NCI-H187 treated with DMSO at 0.1 percent for 48 hours (cell line): ENCODE results near the gene NHS.

ENCODE experiments used
- DNase-seq: peaks from one replicate; lab custom pipeline; 2025; lab: John Stamatoyannopoulos, UW

The NHS gene

DNA sequence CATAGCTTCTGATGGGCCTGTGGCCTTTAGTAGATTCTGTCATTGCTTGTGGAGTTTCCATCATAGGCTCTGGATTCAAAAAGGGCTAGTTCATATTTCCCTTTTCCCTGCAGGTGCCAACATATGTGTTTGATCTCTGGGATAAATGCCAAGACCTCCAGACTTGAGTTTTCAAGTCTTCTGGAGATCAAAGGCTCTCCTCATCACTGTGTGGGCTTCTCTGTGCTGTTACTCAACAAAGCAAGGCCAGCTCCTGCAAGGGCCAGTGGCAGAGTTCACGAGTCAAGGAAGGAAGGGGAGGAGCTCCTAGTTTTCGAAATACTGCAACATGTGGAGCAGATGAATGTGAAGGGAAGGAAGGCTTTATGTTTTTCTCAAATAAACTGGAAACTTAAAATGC is 299.6 kb downstream of the NHS start:
- no peak for DNase-seq

DNA sequence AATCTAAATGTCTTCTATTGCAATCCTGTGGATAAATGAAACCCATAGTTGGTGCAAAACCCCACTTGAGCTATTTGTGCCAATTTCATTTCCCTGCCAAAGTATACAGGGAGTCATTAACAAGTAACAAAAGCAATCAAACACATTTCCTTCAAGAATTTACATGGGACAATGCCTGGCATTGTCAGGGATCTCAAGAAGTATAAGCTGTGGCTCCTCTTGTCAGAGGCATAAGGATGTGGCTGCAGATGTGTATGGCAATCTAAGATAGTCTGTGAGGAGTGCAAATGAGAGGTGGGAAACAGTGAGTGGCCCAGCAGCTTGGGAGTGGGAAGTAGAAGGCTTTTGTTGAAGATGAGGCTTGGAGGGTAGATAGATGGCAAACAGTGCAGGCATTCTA is 304.3 kb downstream of the NHS start:
- DNase-seq: no peak

DNA sequence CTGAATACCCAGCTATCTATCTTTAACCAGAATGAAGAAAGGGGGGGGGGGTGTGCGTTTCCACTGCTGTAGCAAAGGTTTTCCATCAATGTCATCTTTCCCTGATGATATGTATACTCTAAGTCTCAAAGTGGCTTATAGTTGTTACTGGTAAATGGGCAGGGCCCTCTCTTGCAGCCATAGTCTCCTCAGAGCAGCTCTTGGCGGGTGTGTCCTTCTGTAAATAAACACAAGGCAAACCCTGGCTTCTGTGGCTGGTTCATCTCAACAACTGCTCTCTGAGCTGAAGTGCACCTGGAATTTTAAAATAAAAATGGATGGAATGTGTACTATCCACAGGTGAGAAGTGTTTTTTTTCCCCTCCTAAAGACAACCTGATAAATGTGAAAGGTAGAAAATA is 304.8 kb downstream of the NHS start:
- peak; percentile 56 for DNase-seq

DNA sequence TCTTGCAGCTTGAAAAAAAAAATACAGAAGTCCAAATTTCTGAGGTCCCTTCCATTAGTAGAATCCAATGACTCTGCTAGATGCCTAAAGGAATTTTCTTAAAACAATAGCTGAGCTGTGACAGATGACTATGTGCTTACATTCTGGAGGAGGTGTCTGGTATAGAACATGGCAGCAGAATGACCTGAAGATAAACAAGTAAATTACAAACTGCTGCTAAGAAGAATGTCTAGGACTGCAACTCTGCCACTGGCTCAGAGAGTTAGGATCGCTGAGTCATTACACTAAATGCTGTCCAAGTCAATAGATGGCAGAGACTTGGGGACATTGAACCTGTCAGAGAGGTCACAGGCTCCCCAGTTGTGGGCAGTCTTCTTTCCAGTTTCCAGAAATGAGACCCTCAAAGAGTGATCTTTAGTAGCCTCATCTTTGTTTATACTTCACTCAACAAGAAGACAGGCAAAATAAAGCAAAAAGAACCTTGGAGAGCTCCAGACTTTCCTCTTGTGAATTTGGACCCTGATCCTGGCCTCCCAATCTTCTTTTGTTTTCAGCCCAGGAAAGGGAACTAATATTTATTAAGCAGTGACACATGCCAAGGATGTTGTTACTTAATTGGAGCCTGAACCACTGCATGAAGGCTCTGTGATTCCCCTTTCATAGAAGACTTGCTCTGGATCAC is 305.9 kb downstream of the NHS start:
- no peak for DNase-seq

DNA sequence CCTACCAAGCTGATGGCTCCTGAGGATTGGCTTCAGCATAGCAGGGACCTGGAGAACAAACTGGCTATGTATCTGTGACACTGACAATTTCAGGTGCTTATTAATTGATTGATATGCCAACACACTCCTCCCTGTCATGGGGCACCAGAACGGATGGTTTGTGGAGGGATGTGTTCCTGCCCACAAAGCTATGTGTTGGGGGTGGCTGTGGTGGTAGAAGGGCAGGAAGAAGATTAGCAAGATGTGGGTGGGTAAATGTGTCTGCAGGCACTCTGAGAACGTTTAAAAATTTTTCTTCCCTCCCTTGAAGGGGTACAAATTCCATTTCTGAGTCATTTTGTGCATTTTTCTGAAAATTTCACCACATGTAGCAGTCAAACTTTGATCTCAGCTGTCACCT is 307.3 kb downstream of the NHS start:
- DNase-seq: no peak

DNA sequence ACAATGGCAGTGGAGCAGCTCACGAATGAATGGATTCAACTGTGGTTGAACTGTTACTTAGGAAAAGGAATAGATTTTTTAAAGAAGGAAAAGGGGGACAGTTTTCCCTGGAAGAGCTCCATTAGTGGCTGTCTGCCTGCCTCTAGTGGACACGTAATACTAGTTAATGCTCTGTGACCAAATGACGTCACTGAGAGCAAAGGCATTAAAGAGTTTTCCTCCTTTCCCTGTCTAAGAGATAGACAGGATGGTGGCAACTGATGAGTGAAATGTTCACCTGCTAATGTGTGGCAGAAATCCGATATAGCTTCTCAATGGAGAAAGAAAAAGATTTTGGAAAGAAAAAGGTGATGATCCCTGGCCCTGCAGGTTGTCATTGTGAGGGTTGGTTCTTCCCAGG is 310.0 kb downstream of the NHS start:
- DNase-seq: no peak

DNA sequence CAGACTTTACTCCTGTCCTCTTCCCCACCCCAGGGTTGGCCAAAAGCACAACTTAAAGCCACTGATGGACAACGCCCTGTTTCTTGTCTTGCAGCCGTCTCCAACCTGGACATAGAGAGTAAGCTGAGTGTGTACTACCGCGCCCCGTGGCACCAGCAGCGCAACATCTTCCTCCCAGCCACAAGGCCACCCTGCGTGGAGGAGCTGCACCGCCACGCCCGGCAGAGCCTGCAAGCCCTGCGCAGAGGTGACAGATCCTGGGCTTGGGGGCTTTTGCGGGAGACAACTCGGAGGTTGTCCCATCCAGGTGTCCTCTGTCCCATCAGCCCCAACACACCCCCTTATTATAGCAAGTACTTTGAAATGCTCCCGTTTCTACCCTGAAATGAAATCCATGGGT is 312.6 kb downstream of the NHS start:
- no peak for DNase-seq

DNA sequence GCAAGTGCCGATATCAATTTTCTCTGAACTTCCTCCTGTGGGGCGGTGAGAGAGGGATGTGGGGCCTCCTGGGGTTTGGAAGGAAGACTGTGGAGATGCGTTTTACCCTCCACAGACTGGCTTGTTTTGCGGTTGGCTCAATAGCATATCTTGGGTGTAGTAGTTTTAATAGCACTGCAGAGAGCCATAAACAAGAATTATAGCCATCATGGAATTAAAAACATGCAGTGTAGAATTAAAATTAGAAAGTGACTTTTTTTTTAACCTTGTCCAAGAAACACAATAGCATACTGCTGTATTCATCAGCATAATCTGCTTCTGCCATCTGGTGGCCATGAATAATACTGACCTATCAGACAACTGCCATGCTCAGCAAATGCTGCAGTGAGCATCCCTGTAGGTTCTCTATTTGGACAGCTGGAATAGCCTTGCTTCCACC is 315.0 kb downstream of the NHS start:
- no peak for DNase-seq

DNA sequence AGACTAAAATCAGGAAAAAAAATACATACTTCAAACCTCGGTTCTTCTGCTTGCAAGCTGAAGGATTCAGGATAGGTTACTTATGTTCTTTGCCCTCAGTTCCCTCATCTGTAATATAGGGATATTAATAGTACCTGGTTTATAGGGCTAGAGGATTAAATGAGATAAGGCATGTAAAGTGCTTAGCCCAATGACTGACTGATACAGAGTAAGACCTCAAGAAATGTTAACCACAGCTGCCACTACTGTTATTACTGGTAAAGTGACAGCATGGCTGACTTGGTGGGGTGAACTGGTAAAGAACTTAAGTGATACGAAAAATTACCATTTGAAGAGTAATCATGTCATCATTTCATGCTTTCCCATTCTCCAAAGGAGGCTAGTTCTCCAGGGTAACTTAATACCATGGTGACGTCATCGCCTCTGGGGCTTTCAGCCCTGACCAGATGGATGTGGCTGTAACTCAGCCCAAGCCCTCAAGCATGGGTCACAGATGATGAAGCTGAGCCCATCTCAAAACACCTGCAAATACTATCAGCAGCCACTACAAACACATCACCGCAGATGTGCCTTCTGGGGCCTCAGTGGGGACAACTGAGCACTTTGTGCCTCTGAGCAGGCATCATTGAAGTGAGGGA is 317.8 kb downstream of the NHS start:
- peak; percentile 61 for DNase-seq

DNA sequence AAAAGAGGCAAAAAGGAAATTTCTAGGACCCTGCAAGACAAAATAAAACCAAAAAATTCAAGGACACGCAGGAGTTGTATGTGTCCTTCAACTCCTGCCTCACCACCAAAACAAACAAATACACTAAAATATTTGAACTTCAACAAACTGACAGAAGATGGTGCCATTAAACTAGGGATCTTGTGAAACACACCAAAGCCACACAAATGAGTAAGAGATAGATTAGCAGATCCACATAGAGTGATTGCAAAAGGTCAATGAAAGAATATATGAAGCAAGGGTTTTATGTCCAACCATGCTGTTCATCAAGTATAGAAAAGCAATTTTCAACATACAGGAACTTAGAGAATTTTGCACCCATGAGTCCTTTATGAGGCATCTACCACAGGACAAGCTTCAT is 322.2 kb downstream of the NHS start:
- DNase-seq: no peak

DNA sequence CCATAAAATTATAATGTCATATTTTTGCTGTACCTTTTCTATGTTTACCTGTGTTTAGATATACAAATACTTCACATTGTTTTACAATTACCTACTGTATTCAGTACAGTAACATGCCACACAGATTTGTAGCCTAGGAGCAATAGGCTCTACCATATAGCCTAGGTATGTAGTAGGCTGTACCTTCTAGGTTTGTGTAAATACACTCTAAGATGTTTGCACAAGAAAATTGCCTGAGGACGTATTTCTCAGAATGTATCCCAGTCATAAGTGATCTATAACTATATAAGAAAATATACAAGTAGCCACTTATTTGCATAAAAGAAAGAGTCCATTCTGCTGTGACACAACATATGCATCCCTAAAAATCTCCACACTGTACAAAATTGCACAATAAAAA is 326.0 kb downstream of the NHS start:
- no peak for DNase-seq

DNA sequence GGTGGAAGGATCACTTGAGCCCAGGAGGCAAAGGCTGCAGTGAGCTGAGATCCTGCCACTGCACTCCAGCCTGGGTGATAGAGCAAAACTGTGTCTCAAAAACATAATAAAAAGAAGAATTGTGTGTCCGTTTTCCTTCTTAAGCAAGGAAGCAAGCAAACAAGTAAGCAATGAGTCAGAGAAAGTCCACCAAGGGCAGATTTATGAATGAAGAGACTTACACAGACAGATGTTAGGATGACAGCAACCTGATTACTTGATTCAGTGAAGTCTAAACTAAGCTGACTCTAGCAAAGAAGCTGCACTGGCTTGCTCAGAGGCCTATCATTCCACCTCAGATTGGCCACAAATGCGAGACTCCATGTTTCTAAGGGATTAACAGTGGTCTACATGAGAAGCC is 328.2 kb downstream of the NHS start:
- no peak for DNase-seq

DNA sequence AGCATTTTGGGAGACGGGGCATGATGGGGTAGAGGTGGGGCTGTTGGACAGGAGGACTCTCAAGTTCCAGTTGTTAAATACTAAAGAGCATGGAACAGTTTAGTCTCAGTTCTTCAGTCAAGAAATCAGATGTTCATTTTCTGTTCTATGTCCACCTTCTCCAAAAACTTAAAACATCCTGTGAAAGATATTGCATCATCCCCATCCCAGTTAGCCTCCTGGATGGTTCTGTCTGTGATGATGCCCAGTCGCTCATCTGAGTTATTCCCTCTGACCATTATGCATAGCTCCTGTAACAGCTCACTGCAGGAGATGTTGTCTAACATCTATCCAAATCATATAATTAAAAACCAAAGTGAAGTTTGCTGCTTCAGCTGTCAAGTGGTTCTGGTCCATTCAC is 330.2 kb downstream of the NHS start:
- no peak for DNase-seq

DNA sequence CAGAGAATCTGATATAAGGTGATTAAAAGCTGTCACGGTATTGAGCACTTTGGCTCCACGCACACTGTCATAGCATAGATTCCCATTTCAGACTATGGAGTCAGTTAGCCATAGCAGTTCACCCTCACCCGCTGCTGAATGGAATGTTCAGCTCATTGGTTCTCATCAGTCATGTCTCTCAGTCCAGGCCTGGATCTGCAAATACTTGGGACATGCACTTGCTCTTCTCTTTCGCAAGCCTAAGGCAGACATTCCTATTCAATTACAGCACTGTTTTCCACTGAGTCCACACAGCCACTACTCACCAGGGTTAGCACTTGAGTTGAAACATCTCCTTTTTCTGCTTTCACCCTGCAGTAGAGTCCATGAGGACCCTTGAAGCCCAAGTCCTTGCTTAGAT is 331.7 kb downstream of the NHS start:
- no peak for DNase-seq

DNA sequence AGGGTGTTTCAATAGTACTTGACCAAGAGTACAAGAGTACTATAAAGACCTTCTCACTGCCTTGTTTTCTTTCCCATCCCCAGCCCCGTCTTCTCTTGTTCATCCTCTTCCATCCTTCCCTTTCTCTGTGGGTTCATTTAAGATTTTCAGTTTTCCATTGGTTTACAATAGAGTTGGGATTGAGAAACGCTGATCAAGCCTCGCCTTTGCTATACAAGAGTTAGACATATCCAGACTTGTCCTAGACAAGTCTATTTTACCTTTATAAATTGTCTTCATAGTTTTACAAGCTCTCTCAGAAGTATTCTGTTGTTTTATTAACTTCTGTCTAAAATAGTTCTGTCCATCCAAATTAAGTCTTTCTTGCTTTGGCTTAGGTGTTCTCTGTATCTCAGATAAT is 332.7 kb downstream of the NHS start:
- DNase-seq: no peak

DNA sequence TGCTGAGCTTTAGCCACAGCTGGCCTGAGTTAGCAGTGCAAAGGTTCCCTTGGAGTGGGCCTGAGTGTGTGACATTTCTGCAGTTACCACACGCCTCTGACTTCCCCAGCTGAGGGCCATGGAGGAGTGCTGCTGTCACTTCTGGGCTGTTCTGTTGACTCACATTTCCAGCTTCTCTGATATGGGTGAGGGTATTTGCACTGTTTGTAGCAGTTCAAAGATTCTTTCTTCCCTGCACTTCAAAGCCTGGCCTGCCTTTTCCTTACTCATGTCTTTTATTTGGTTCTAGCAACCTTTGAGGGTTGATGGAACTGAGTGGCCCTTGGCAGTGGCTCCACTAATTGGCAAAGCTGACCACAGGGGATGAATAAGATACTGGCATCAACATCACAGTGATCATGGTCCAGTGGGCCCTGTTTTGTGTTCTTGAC is 335.9 kb downstream of the NHS start:
- DNase-seq: no peak

DNA sequence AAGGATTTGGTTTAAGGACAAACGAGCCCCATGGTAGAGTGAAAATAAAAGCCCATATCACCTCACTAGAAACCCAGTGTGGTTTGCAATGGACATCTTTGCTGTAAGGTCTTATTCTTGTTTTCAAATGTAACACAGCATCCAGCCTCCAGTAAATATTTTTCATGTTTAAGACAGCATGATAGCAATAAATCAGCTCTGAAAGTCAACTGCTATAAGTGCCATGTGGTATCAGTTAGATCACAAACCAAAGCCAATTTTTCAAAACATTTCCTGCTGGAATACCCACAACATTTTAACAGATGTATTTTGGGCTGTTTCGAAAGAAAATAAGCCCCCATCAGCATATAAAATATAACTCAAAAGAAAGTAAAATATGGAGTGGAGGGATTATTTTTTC is 338.3 kb downstream of the NHS start:
- no peak for DNase-seq

DNA sequence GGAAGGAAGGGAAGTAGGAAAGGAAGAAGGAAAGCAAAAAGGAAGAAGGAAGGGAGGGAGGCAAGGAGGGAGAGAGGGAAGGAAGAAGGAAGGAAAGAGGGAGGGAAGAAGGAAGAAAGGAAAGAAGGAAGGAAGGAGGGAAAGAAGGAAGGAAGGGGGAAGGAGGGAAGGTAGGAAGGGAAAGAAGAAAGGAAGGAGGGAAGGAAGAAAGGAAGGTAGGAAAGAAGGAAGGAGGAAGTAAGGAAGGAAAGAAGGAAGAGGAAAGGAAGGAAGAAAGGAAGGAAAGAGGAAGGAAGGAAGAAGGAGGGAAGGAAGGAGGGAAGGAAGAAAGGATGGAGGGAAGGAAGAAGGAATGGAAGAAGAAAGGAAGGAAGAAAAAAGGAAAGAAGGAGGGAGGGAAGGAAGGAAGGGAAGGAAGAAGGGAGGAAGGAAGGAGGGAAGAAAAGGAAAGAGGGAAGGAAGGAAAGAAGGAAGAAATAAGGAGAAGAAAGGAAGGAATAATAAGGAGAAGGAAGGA is 343.7 kb downstream of the NHS start:
- DNase-seq: no peak

DNA sequence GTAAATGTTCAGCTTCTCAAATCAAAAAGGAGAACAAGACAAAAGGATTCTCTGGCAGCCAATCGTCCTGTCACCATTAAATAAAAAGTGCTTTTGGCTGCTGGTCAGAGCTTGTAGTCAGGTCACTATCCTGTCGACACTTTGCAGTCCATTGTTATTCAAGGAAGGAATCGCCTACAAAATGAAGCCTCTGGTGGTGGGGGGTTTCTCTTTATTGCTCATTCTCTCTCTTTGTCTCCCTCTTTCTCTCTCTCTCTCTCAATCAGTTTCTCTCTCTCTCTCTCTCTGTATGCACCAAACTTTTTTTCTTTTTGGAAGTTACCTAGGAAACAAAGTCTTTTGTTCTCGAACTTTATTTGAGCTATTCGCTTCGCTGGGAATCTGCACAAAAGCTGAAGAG is 344.7 kb downstream of the NHS start:
- DNase-seq: no peak

DNA sequence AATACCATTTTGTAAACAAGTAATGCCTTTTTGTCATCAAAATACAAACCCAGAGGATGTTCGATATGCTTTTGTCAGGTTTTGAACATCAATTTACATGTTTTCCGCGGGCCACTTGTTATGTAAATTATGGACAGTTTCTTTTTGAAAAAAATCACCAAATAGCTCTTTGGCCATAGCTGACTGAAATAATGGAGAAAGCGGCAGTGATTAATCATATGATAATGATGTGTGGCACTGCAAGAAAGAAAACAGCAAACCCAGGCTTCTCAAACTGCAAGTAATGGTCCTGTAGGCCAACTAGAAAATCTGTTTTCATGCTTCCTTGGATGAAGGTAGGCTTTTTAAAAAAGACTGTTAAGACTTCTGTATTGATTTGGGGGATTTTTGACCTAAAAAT is 346.7 kb downstream of the NHS start:
- no peak for DNase-seq

DNA sequence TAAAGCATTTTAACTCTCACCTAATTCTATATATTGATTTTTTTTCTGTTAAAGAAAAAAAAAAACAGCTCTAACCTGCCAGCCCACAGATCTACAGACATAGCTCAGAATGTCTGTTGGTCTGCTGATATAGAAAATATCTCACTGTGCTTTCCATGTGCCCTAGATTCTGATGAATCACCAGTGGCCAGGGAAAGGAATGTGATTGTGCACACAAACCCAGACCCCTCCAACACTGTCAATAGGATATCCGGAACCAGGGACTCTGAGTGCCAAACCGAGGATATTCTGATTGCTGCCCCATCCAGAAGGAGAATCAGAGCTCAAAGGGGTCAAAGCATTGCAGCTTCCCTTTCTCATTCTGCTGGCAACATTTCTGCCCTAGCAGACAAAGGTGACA is 350.2 kb downstream of the NHS start:
- DNase-seq: no peak

DNA sequence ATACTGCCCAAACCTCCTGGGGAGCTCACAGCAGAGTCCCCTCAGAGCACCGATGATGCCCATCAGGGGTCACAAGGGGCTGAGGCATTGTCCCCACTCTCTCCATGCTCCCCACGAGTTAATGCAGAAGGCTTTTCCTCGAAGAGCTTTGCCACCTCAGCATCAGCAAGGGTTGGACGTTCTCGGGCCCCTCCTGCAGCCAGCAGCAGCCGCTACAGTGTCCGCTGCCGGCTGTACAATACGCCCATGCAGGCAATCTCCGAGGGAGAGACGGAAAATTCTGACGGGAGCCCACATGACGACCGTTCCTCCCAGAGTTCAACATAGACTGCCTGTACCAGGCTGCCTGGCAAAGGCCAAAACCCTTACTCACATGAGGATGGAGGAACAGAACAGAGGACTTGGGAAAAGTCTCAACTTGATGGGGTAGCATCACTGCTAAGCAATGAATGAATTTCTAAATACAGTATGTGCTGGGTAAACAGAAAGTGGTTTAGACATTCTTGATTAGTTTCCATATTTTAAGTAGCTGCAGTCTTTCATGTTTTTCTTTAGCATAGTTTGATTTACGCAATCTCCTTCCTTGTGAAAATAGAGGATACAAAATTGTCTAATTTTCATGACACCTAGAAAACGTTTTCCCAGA is 357.3 kb downstream of the NHS start:
- no peak for DNase-seq

DNA sequence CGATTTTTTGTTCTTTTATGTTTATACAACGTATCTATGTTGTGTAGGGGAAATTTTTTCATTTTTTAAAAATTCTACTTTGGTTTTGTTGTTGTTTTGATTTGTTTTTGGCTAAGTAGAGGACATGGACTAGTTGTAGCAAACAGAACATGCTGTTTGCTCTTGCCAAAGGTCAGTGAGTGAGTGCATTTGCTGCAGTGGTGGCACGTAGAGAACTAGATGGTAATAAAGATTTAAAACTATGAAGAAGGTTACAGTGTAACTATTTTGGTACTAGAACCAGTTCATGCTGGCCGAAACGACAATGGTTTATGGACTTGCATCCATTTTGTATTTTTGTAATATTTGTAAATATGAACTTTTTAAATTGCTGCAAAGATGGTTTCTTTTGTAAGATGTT is 360.4 kb downstream of the NHS start:
- no peak for DNase-seq

DNA sequence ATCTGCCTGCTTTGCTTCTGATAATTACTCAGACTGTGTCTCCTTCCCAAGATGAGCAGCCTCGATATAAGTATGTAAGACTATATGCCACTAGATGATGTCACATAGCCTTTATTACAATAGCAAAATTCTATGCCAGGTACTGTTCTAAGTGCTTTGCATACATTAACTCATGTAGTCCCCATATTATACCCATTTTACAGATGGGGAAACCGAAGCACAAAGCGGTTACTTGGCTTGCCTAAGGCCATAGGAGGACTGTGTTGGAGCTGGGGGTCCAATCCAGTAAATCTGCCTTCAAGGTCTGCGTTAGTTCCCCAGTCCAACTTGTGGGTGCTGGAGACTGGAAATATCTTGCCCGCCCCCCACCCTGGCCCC is 361.5 kb downstream of the NHS start:
- no peak for DNase-seq
